HG02763 (cell line): ENCODE measurements around the gene DGUOK.
"Not testable (repeated sequence)": the region's sequence is repeated elsewhere in the genome, so short reads cannot be mapped to it uniquely, and the experiment has no call there.

Experiments
- ATAC-seq: cut with Tn5 transposase; IDR thresholded peaks from one replicate; pipeline ENCODE4 v1.9.1; 2021; ENCODE audit warnings: mild to moderate bottlenecking, moderate library complexity; ENCODE audit not compliant: unreplicated experiment

The DGUOK gene

GRCh38 chr2:73926493-73927327 lies at the start of gene DGUOK:
TSS of gene DGUOK (plus strand) at chr2:73926880. CDS start at chr2:73926911, 31 bp downstream.
- ATAC-seq: peak; percentile 99

GRCh38 chr2:73877071-73877802 lies 49.4 kb upstream of the DGUOK start:
- no peak for ATAC-seq

GRCh38 chr2:73877984-73878383 lies 48.7 kb upstream of the DGUOK start:
- ATAC-seq: not testable (repeated sequence)

GRCh38 chr2:73885406-73885805 lies 41.3 kb upstream of the DGUOK start:
- no peak for ATAC-seq

- no peak for ATAC-seq
Observed at GRCh38 chr2:73886357-73886756, 40.3 kb upstream of the DGUOK start.

GRCh38 chr2:73887596-73888353 lies 38.9 kb upstream of the DGUOK start:
- not testable (repeated sequence) for ATAC-seq

- ATAC-seq: no peak
Observed at GRCh38 chr2:73888388-73888787, 38.3 kb upstream of the DGUOK start.

GRCh38 chr2:73889206-73889605 lies 37.5 kb upstream of the DGUOK start:
- no peak for ATAC-seq

GRCh38 chr2:73890301-73891092 lies 36.2 kb upstream of the DGUOK start:
- no peak for ATAC-seq

- no peak for ATAC-seq
Observed at GRCh38 chr2:73891276-73891901, 35.3 kb upstream of the DGUOK start.

GRCh38 chr2:73892631-73893329 lies 33.9 kb upstream of the DGUOK start, which contains the start of gene ACTG2:
TSS of gene ACTG2 (plus strand) at chr2:73893008. CDS start at chr2:73901312, 8,304 bp downstream.
- ATAC-seq: no peak

- ATAC-seq: no peak
Observed at GRCh38 chr2:73893764-73894474, 32.8 kb upstream of the DGUOK start.

GRCh38 chr2:73894475-73894850 lies 32.2 kb upstream of the DGUOK start:
- no peak for ATAC-seq

GRCh38 chr2:73894877-73895276 lies 31.8 kb upstream of the DGUOK start:
- ATAC-seq: no peak

- no peak for ATAC-seq
Observed at GRCh38 chr2:73895473-73895872, 31.2 kb upstream of the DGUOK start.

GRCh38 chr2:73896362-73897239 lies 30.1 kb upstream of the DGUOK start:
- peak; percentile 67 for ATAC-seq

GRCh38 chr2:73897240-73897583 lies 29.5 kb upstream of the DGUOK start:
- ATAC-seq: no peak

GRCh38 chr2:73897934-73898333 lies 28.7 kb upstream of the DGUOK start:
- ATAC-seq: no peak
